HEK293 (cell line): ENCODE measurements around the gene MPHOSPH10.

Source experiments
- KLF1 ChIP-seq: fragments of 450-650 bp; formaldehyde crosslinking; IDR thresholded peaks from 2 replicates; pipeline ENCODE4 v1.5.1; 2016; ENCODE audit warnings: missing biosample characterization, missing genetic modification characterization
- KLF16 ChIP-seq: fragments of 450-650 bp; formaldehyde crosslinking; IDR thresholded peaks from 2 replicates; pipeline ENCODE4 v1.5.1; 2017; ENCODE audit warnings: missing biosample characterization, missing genetic modification characterization
- KLF9 ChIP-seq: fragments of 450-650 bp; formaldehyde crosslinking; IDR thresholded peaks from 2 replicates; pipeline ENCODE4 v1.5.1; 2016; ENCODE audit warnings: missing biosample characterization, missing genetic modification characterization, low read depth
- PRDM4 ChIP-seq: fragments of 450-650 bp; formaldehyde crosslinking; IDR thresholded peaks from 2 replicates; pipeline ENCODE4 v1.5.1; 2017; ENCODE audit warnings: missing biosample characterization, missing genetic modification characterization
- SP3 ChIP-seq: fragments of 450-650 bp; formaldehyde crosslinking; IDR thresholded peaks from 2 replicates; pipeline ENCODE4 v1.5.1; 2016; ENCODE audit warnings: missing biosample characterization, missing genetic modification characterization
- ZBTB10 ChIP-seq: fragments of 450-650 bp; formaldehyde crosslinking; IDR thresholded peaks from 2 replicates; pipeline ENCODE4 v1.5.1; 2016; ENCODE audit warnings: missing biosample characterization, missing genetic modification characterization
- ZBTB26 ChIP-seq: fragments of 450-650 bp; formaldehyde crosslinking; optimal IDR thresholded peaks from 2 replicates; pipeline ENCODE3; 2016; ENCODE audit warnings: missing biosample characterization, mild to moderate bottlenecking, missing genetic modification characterization
- ZBTB48 ChIP-seq: fragments of 450-650 bp; formaldehyde crosslinking; IDR thresholded peaks from 2 replicates; pipeline ENCODE4 v1.5.1; 2016; ENCODE audit warnings: missing biosample characterization, missing genetic modification characterization
- ZBTB8A ChIP-seq: fragments of 450-650 bp; formaldehyde crosslinking; IDR thresholded peaks from 2 replicates; pipeline ENCODE4 v1.5.1; 2016; ENCODE audit warnings: missing biosample characterization, missing genetic modification characterization
- ZEB2 ChIP-seq: fragments of 450-650 bp; formaldehyde crosslinking; IDR thresholded peaks from 2 replicates; pipeline ENCODE4 v1.5.1; 2016; ENCODE audit warnings: missing biosample characterization, missing genetic modification characterization
- ZNF121 ChIP-seq: fragments of 450-650 bp; formaldehyde crosslinking; IDR thresholded peaks from 2 replicates; pipeline ENCODE4 v1.5.1; 2016; ENCODE audit warnings: missing biosample characterization, missing genetic modification characterization
- ZNF155 ChIP-seq: fragments of 450-650 bp; formaldehyde crosslinking; IDR thresholded peaks from 2 replicates; pipeline ENCODE4 v1.5.1; 2016; ENCODE audit warnings: missing biosample characterization, missing genetic modification characterization
- ZNF18 ChIP-seq: fragments of 450-650 bp; formaldehyde crosslinking; IDR thresholded peaks from 2 replicates; pipeline ENCODE4 v1.5.1; 2016; ENCODE audit warnings: missing biosample characterization, missing genetic modification characterization
- ZNF223 ChIP-seq: fragments of 450-650 bp; formaldehyde crosslinking; IDR thresholded peaks from 2 replicates; pipeline ENCODE4 v1.5.1; 2016; ENCODE audit warnings: missing biosample characterization, missing genetic modification characterization
- ZNF24 ChIP-seq: fragments of 450-650 bp; formaldehyde crosslinking; IDR thresholded peaks from 2 replicates; pipeline ENCODE4 v1.5.1; 2016; ENCODE audit warnings: missing biosample characterization, missing genetic modification characterization
- ZNF302 ChIP-seq: fragments of 450-650 bp; formaldehyde crosslinking; IDR thresholded peaks from 2 replicates; pipeline ENCODE4 v1.5.1; 2016; ENCODE audit warnings: missing biosample characterization, missing genetic modification characterization, low read depth
- ZNF311 ChIP-seq: fragments of 450-650 bp; formaldehyde crosslinking; IDR thresholded peaks from 2 replicates; pipeline ENCODE4 v1.5.1; 2017; ENCODE audit warnings: missing biosample characterization, missing genetic modification characterization, borderline replicate concordance
- ZNF324 ChIP-seq: fragments of 450-650 bp; formaldehyde crosslinking; IDR thresholded peaks from 2 replicates; pipeline ENCODE4 v1.5.1; 2016; ENCODE audit warnings: missing biosample characterization, missing genetic modification characterization
- ZNF350 ChIP-seq: fragments of 450-650 bp; formaldehyde crosslinking; IDR thresholded peaks from 2 replicates; pipeline ENCODE4 v1.5.0; 2017; ENCODE audit warnings: missing biosample characterization, mild to moderate bottlenecking, missing genetic modification characterization
- ZNF37A ChIP-seq: fragments of 450-650 bp; IDR thresholded peaks from 2 replicates; pipeline ENCODE4 v1.5.1; 2018; ENCODE audit warnings: missing biosample characterization, missing genetic modification characterization
- ZNF398 ChIP-seq: fragments of 450-650 bp; formaldehyde crosslinking; IDR thresholded peaks from 2 replicates; pipeline ENCODE4 v1.5.1; 2017; ENCODE audit warnings: missing biosample characterization, missing genetic modification characterization
- ZNF501 ChIP-seq: fragments of 450-650 bp; formaldehyde crosslinking; IDR thresholded peaks from 2 replicates; pipeline ENCODE4 v1.5.1; 2016; ENCODE audit warnings: missing biosample characterization, missing genetic modification characterization
- ZNF521 ChIP-seq: fragments of 450-650 bp; formaldehyde crosslinking; IDR thresholded peaks from 2 replicates; pipeline ENCODE4 v1.5.1; 2017; ENCODE audit warnings: missing biosample characterization, mild to moderate bottlenecking, missing genetic modification characterization
- ZNF560 ChIP-seq: fragments of 450-650 bp; formaldehyde crosslinking; IDR thresholded peaks from 2 replicates; pipeline ENCODE4 v1.5.1; 2017; ENCODE audit warnings: missing biosample characterization, missing genetic modification characterization, borderline replicate concordance
- ZNF561 ChIP-seq: fragments of 450-650 bp; IDR thresholded peaks from 2 replicates; pipeline ENCODE4 v1.5.1; 2018; ENCODE audit warnings: missing biosample characterization, missing genetic modification characterization, borderline replicate concordance
- ZNF654 ChIP-seq: fragments of 450-650 bp; formaldehyde crosslinking; IDR thresholded peaks from 2 replicates; pipeline ENCODE4 v1.5.1; 2016; ENCODE audit warnings: low read depth, missing biosample characterization, missing genetic modification characterization
- ZNF677 ChIP-seq: fragments of 450-650 bp; IDR thresholded peaks from 2 replicates; pipeline ENCODE4 v1.5.0; 2018; ENCODE audit warnings: missing biosample characterization, mild to moderate bottlenecking, missing genetic modification characterization, moderate library complexity
- ZNF843 ChIP-seq: fragments of 450-650 bp; formaldehyde crosslinking; IDR thresholded peaks from 2 replicates; pipeline ENCODE4 v1.5.1; 2016; ENCODE audit warnings: missing biosample characterization, missing genetic modification characterization
- ZSCAN4 ChIP-seq: fragments of 450-650 bp; formaldehyde crosslinking; IDR thresholded peaks from 2 replicates; pipeline ENCODE4 v1.5.1; 2017; ENCODE audit warnings: missing biosample characterization, missing genetic modification characterization

Gene MPHOSPH10

GRCh38 chr2:71130152-71130904 is at the start of gene MPHOSPH10, which contains the start of gene MCEE (continued):
- TF ChIP-seq KLF9 (tag by site-specific recombination) (peak; percentile 92), ZSCAN4 (tag by site-specific recombination) (peak; percentile 36), ZEB2 (tag by site-specific recombination) (no peak; the same call in 1 of the 2 replicates), ZNF350 (tag by site-specific recombination) (no peak), ZNF398 (tag by site-specific recombination) (no peak), ZBTB10 (tag by site-specific recombination) (no peak; the same call in 1 of the 2 replicates), ZNF302 (tag by site-specific recombination) (no peak), ZNF324 (peak; percentile 66; the same call in 1 of the 2 replicates), ZBTB48 (tag by site-specific recombination) (peak; percentile 56; the same call in 1 of the 2 replicates), ZNF121 (no peak; the same call in 1 of the 2 replicates), ZBTB8A (tag by site-specific recombination) (peak; percentile 27; the same call in 1 of the 2 replicates), ZNF843 (peak; percentile 62; the same call in 1 of the 2 replicates), SP3 (tag by site-specific recombination) (peak; percentile 93), KLF1 (tag by site-specific recombination) (peak; percentile 74), KLF16 (tag by site-specific recombination) (peak; percentile 98), PRDM4 (tag by site-specific recombination) (no peak), ZNF223 (tag by site-specific recombination) (no peak), ZNF654 (tag by site-specific recombination) (no peak), ZNF37A (no peak), ZBTB26 (tag by site-specific recombination) (peak; percentile 53), ZNF677 (tag by site-specific recombination) (no peak), ZNF501 (tag by site-specific recombination) (0 out of 2 replicates have a peak, but pooled peaks have one; percentile 80), ZNF311 (no peak), ZNF561 (tag by site-specific recombination) (peak; percentile 73), ZNF24 (peak; percentile 69; the same call in 1 of the 2 replicates), ZNF560 (tag by site-specific recombination) (no peak), ZNF521 (tag by site-specific recombination) (no peak), ZNF155 (tag by site-specific recombination) (no peak), ZNF18 (tag by site-specific recombination) (no peak)
